Esophagus muscularis mucosa (tissue), 4 donors: Measurements from ENCODE around the gene BBS9. TPM values are rescaled to one million over a fixed set of nuclear protein-coding genes. Genes with fewer than 3 reads are reported as not detected.

Experiments used
- DNase-seq: peaks from one replicate; pipeline ENCODE4 v3.0.0-alpha.2; 2017; ENCODE audit errors: extremely low spot score
- H3K27ac ChIP-seq, 4 donors: fragments of 200-600 bp; sonication (generic); replicated peaks in 1 of 4; 1 replicate in 3 of 4; 2 replicates in 1 of 4; pipeline ENCODE4 v1.5.1; 2016 to 2019; ENCODE audit warnings: mild to moderate bottlenecking in 1 of 4
- H3K27me3 ChIP-seq, 4 donors: fragments of 200-600 bp; sonication (generic); one replicate each; pipeline versions ENCODE4 v1.5.1 to v1.6.0; 2016 to 2019
- H3K36me3 ChIP-seq, 4 donors: fragments of 200-600 bp; sonication (generic); one replicate each; pipeline ENCODE4 v1.5.1; 2016 to 2019
- H3K4me1 ChIP-seq, 4 donors: fragments of 200-600 bp; sonication (generic); one replicate each; pipeline ENCODE4 v1.5.1; 2016 to 2019
- H3K4me3 ChIP-seq, 4 donors: fragments of 200-600 bp; sonication (generic); 1 replicate in 2 of 4; 2 replicates in 2 of 4; pipeline ENCODE4 v1.5.1; 2016 to 2019; ENCODE audit warnings: mild to moderate bottlenecking in 4 of 4, moderate library complexity in 1 of 4
- H3K9me3 ChIP-seq, 4 donors: fragments of 200-600 bp; sonication (generic); 1 replicate in 3 of 4; 2 replicates in 1 of 4; pipeline ENCODE4 v1.5.1; 2016 to 2019
- EP300 ChIP-seq: sonication (generic); formaldehyde crosslinking; IDR thresholded peaks from one replicate; pipeline ENCODE4 v1.6.1; 2017; ENCODE audit warnings: antibody characterized with exemption
- POLR2A ChIP-seq: fragments of 450-650 bp; IDR thresholded peaks from one replicate; pipeline ENCODE4 v1.6.1; 2017; ENCODE audit warnings: antibody characterized with exemption, moderate library complexity, mild to moderate bottlenecking, low read depth
- POLR2AphosphoS5 ChIP-seq, 2 donors: sonication (generic); formaldehyde crosslinking; IDR thresholded peaks; one replicate each; pipeline ENCODE4 v1.6.1; 2017; ENCODE audit warnings: antibody characterized with exemption in 2 of 2
- WGBS: methylation state at CpG from one replicate; pipeline ENCODE4 v1.1.5; 2018; 5-methylcytosine and 5-hydroxymethylcytosine counted together
- intact Hi-C: fragments of 100-400 bp; cut with DNase I; formaldehyde crosslinking; loops from one replicate; pipeline ENCODE4 v1.15.1; 2023
- total RNA-seq, 4 donors: library from RNA; depleted of rRNA; stranded (reverse); fragments of >200 nt; gene quantifications; one replicate each; pipeline versions ENCODE4 v1.1.0 to v1.2.1, GENCODE V29; 2016
- TF ChIP-seq, protein P1 (sequence below), 3 experiments: fragments of 200-600 bp in 2 of 3; fragments of 450-650 bp in 1 of 3; sonication (generic) in 2 of 3; IDR thresholded peaks; one replicate each; pipeline ENCODE4 v1.5.1; 2017 to 2019; ENCODE audit warnings: antibody characterized with exemption in 3 of 3, mild to moderate bottlenecking in 2 of 3, moderate library complexity in 1 of 3

The BBS9 gene
- total RNA-seq, 4 donors from 2014 or later = 14.7 to 20.8 (median 16.3) TPM

DNA sequence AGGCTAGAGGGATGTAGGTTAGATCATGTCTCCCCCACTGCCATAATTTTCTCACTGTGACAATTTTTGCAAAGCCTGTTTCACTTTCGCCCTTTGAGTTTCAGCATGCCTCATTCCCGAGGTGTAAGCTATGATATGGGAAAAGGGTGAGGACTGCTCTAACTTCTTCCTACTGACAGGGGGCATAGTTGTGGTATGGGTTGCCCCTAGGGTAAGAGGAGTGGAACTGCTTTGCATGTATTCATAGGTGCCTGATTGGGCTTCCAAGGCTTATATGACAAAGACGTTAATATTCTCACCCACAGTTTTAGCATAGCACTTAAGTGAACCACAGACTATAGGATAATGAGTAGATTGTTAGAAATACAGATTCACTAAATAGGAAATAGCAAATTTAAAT lies 148.7 kb downstream of the BBS9 start:
- Histone ChIP-seq H3K36me3 (peaks cover 0 to 28% (median 12%) of the 10 kb centered on the region in 4 donors), H3K27me3 (no peaks in the 10 kb centered on the region)
- no peak for TF ChIP-seq POLR2AphosphoS5 (IDR thresholded peaks at IDR 0.05)
- TF ChIP-seq POLR2A = no peak
- no peak for TF ChIP-seq EP300
- TF ChIP-seq, protein P1, sequence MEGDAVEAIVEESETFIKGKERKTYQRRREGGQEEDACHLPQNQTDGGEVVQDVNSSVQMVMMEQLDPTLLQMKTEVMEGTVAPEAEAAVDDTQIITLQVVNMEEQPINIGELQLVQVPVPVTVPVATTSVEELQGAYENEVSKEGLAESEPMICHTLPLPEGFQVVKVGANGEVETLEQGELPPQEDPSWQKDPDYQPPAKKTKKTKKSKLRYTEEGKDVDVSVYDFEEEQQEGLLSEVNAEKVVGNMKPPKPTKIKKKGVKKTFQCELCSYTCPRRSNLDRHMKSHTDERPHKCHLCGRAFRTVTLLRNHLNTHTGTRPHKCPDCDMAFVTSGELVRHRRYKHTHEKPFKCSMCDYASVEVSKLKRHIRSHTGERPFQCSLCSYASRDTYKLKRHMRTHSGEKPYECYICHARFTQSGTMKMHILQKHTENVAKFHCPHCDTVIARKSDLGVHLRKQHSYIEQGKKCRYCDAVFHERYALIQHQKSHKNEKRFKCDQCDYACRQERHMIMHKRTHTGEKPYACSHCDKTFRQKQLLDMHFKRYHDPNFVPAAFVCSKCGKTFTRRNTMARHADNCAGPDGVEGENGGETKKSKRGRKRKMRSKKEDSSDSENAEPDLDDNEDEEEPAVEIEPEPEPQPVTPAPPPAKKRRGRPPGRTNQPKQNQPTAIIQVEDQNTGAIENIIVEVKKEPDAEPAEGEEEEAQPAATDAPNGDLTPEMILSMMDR (IDR thresholded peaks at IDR 0.05) = no peak

DNA sequence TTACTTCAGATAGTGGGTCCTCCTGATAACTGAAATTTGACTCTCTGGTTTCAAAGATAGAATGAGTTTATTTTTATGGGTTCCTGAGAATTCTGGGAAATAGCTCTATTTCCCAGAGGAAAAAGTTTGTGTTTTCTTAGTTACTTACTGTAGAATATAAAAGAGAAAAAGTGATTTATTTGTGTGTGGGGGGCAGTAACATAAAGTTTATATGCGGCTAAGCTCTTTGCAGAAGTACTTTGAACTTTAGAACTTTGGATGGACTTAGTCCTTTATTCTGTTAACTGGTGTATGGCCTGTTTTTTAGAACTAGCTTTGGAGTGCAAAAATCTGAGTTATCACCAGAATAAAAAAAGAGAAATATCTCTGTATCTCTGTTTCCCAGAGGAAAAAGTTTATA lies 157.1 kb downstream of the BBS9 start:
- DNase-seq = no peak
- peaks cover 0 to 7% (median 3%) of the 10 kb centered on the region in 4 donors for H3K36me3 ChIP-seq
- no peaks in the 10 kb centered on the region for H3K9me3 ChIP-seq
- no peaks in the 10 kb centered on the region for H3K4me1 ChIP-seq
- 95% methylated on average over 1 of the region's 1 CpG for WGBS
- intact Hi-C loops = no loop called here
- no peaks in the 10 kb centered on the region for H3K27me3 ChIP-seq
- H3K27ac ChIP-seq = no peak overlapping the region
- no peak overlapping the region for H3K4me3 ChIP-seq
- TF ChIP-seq POLR2AphosphoS5 (IDR thresholded peaks at IDR 0.05) = no peak

More for the DNA sequence above, 148.7 kb downstream of the BBS9 start:
- Histone ChIP-seq H3K4me3 (no peak overlapping the region), H3K4me1 (no peaks in the 10 kb centered on the region), H3K9me3 (peaks cover 0 to 25% (median 20%) of the 10 kb centered on the region in 4 donors), H3K27ac (no peak overlapping the region)
- DNase-seq = no peak
- WGBS = 99% methylated on average over 3 of the region's 3 CpGs
- intact Hi-C loops = no loop called here

DNA sequence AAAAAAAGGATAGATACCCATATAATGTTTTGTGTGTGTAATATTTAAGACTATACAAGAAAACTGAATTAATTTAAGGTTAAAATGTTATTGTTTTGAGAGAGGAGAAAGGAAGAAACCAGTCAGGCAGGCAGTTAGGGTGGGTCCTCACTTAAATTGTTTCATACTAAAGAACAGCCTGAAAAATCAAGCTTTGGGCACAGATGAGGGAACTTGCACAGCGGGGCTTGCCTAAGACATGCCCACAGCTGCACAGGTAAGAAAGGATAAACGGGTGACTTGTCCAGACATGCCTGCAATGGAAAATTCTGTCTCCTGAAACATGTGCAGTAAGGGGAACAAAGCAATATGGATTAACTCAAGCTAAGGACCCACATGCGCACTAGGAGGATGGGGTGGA lies 158.4 kb downstream of the BBS9 start:
- H3K9me3 ChIP-seq = no peaks in the 10 kb centered on the region
- intact Hi-C loops = no loop called here
- no peak overlapping the region for H3K4me3 ChIP-seq
- WGBS = 91% methylated on average over 3 of the region's 3 CpGs
- TF ChIP-seq EP300 = no peak
- TF ChIP-seq, protein P1 (IDR thresholded peaks at IDR 0.05) = no peak
- no peak for TF ChIP-seq POLR2A
- no peak for TF ChIP-seq POLR2AphosphoS5 (IDR thresholded peaks at IDR 0.05)
- H3K4me1 ChIP-seq = no peaks in the 10 kb centered on the region
- H3K36me3 ChIP-seq = peaks cover 0 to 7% (median 3%) of the 10 kb centered on the region in 4 donors
- H3K27me3 ChIP-seq = no peaks in the 10 kb centered on the region
- DNase-seq = no peak
- H3K27ac ChIP-seq = no peak overlapping the region

DNA sequence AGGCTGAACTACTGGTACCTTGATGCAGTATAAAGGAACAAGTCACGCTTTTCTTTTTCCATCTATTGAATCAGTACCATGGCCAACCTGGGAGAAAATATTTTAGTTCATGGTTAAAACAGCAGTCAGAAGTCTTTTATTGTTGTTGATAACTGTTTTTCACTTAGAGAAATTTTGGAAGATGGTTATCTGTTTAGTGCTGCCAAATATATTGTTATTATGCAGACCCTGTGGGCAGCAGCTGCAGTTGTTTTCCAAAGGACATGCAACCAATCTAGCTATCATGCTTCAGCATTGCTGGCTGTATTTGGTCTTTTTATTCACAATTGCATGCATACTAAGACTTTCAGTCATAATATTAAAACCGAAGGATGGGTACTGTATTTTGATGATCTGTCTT lies 169.5 kb downstream of the BBS9 start:
- Histone ChIP-seq H3K4me3 (no peak overlapping the region), H3K4me1 (no peaks in the 10 kb centered on the region), H3K36me3 (peaks cover 0 to 4% (median 1%) of the 10 kb centered on the region in 4 donors), H3K27ac (no peak overlapping the region), H3K27me3 (no peaks in the 10 kb centered on the region), H3K9me3 (peaks cover 0 to 27% (median 9%) of the 10 kb centered on the region in 4 donors)
- no peak for DNase-seq
- TF ChIP-seq, protein P1 (IDR thresholded peaks at IDR 0.05) = no peak
- no peak for TF ChIP-seq POLR2AphosphoS5 (IDR thresholded peaks at IDR 0.05)
- TF ChIP-seq EP300 = no peak
- TF ChIP-seq POLR2A = no peak
- whole genome bisulfite sequencing = 92% methylated on average over 2 of the region's 2 CpGs
- intact Hi-C loops = no loop called here

DNA sequence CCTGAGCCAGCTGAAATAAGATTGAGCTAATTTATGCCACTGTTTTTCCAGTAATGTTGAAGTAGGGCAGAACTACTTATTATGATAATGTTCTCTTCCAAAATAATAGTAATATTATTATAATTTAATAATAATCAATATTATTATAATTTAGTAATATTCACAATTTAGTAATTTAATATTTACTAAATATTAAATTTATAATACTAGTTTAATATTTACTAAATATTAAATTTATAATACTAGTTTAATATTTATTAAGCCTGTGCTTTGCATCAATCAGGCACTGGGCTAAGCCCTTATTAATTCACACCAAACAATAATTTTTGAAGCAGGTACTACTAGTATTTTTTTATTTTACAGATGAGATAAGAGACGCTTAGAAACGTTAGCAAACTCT lies 170.1 kb downstream of the BBS9 start:
- 88% methylated on average over 2 of the region's 2 CpGs for WGBS
- no peak overlapping the region for H3K4me3 ChIP-seq
- TF ChIP-seq EP300 (no peak), POLR2A (no peak), POLR2AphosphoS5 (IDR thresholded peaks at IDR 0.05) (no peak)
- TF ChIP-seq, protein P1 (IDR thresholded peaks at IDR 0.05) = no peak
- peaks cover 0 to 27% (median 9%) of the 10 kb centered on the region in 4 donors for H3K9me3 ChIP-seq
- no peaks in the 10 kb centered on the region for H3K4me1 ChIP-seq
- no peak for DNase-seq
- intact Hi-C loops = no loop called here
- H3K27me3 ChIP-seq = no peaks in the 10 kb centered on the region
- no peak overlapping the region for H3K27ac ChIP-seq
- H3K36me3 ChIP-seq = peaks cover 0 to 10% (median 4%) of the 10 kb centered on the region in 4 donors
